ENCODE measurements around the gene MDFIC. TPM values are rescaled to one million over a fixed set of nuclear protein-coding genes. Genes with fewer than 3 reads are reported as not detected.

MDFIC gene
- polyA plus RNA-seq, 1 donor (not counting 4 experiments of a cell fraction or from before 2014, with no cell fraction given): 8.5 TPM

DNA sequence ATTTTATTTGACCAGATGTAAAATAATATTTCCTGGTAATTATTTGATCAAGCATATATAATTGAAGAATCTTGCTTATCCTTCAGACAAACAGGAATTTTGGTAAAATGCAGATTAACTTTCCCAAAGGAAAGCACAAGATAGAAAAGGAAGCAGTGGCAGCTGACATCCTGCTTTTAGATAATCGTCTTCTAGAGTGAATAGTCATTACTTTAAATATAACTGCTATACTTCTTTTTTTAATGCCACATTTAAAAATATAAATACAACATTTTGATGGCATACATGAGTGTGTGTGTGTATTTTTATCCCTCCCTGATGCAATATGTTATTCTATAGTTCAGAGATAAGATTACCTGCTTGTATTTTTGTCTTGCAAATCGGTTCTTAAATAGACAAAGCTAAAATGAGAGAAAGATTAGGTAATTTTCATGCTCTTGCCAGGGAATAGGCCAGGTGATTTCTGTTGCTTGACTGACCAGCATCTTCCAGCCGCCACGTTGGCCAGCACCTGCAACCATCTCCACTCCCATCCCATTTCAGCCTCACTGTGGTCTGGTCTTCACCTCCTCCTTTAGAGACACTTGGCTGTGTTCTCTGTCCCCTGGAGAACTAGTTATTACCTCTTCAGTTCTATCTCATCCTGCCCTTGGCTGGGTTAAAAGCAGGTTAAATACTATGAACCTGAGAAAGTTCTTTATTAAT, 58.1 kb downstream of the MDFIC start:
- H3K4me1 ChIP-seq (ENCODE audit: control insufficient read depth, extremely low read depth, insufficient read depth, low read length): peaks cover 10% of the 10 kb centered on the region
- H3K9ac ChIP-seq (ENCODE audit: control insufficient read depth, extremely low read depth, insufficient read depth, low read length): no peak overlapping the region
- DNase-seq (ENCODE audit: low read depth, low spot score): no peak
- no peaks in the 10 kb centered on the region for H3K9me3 ChIP-seq (ENCODE audit: control insufficient read depth, low read depth, low read length)
- no peak for TF ChIP-seq EZH2 (IDR thresholded peaks at IDR 0.05; ENCODE audit: low read length)
- TF ChIP-seq CTCF (optimal IDR thresholded peaks at IDR 0.05 in 1 of 3, IDR thresholded peaks at IDR 0.05 in 1 of 3, conservative IDR thresholded peaks at IDR 0.05 in 1 of 3; ENCODE audit: extremely low read depth in 1 of 3, insufficient read depth in 2 of 3, low read length in 3 of 3): no peak
- no peaks in the 10 kb centered on the region for H4K20me1 ChIP-seq (ENCODE audit: control insufficient read depth, extremely low read depth, insufficient read depth, low read length)
- dilution Hi-C loops (cut with MboI; ENCODE audit: extremely low pct_ligation_motif_present, low sequenced_read_pairs): no loop called here
- peak overlapping the region; percentile 4 for H3K4me2 ChIP-seq (ENCODE audit: control insufficient read depth, extremely low read depth, insufficient read depth, low read depth, low read length)
- no peaks in the 10 kb centered on the region for H3K79me2 ChIP-seq (ENCODE audit: control insufficient read depth, insufficient read depth, low read length)
- H3K27ac ChIP-seq (ENCODE audit: control insufficient read depth, insufficient read depth, low read length): no peak overlapping the region
- H2AFZ ChIP-seq (ENCODE audit: control insufficient read depth, low read length): no peak overlapping the region
- FAIRE-seq: no peak
- no peaks in the 10 kb centered on the region for H3K9me1 ChIP-seq (ENCODE audit: control insufficient read depth, extremely low read depth, insufficient read depth, low read length)
- no peaks in the 10 kb centered on the region for H3K36me3 ChIP-seq (ENCODE audit: control insufficient read depth in 2 of 2, extremely low read depth in 1 of 2, insufficient read depth in 2 of 2, low read length in 2 of 2)
- H3K4me3 ChIP-seq (ENCODE audit: control insufficient read depth in 2 of 3, extremely low read depth in 1 of 3, insufficient read depth in 2 of 3, low read depth in 1 of 3, low read length in 3 of 3): no peak overlapping the region
- no peaks in the 10 kb centered on the region for H3K27me3 ChIP-seq (ENCODE audit: control insufficient read depth, extremely low read depth, insufficient read depth, low read length)

- no peak overlapping the region for H3K27ac ChIP-seq (ENCODE audit: control insufficient read depth, insufficient read depth, low read length)
- FAIRE-seq (no peak), DNase-seq (ENCODE audit: low read depth, low spot score) (no peak)
- H3K9me3 ChIP-seq (ENCODE audit: control insufficient read depth, low read depth, low read length): no peaks in the 10 kb centered on the region
- H3K79me2 ChIP-seq (ENCODE audit: control insufficient read depth, insufficient read depth, low read length): no peaks in the 10 kb centered on the region
- H3K4me3 ChIP-seq (ENCODE audit: control insufficient read depth in 2 of 3, extremely low read depth in 1 of 3, insufficient read depth in 2 of 3, low read depth in 1 of 3, low read length in 3 of 3): no peak overlapping the region
- H3K9ac ChIP-seq (ENCODE audit: control insufficient read depth, extremely low read depth, insufficient read depth, low read length): no peak overlapping the region
- H3K4me2 ChIP-seq (ENCODE audit: control insufficient read depth, extremely low read depth, insufficient read depth, low read depth, low read length): no peak overlapping the region
- no peak for TF ChIP-seq EZH2 (IDR thresholded peaks at IDR 0.05; ENCODE audit: low read length)
- no peak for TF ChIP-seq CTCF (optimal IDR thresholded peaks at IDR 0.05 in 1 of 3, IDR thresholded peaks at IDR 0.05 in 1 of 3, conservative IDR thresholded peaks at IDR 0.05 in 1 of 3; ENCODE audit: extremely low read depth in 1 of 3, insufficient read depth in 2 of 3, low read length in 3 of 3)
- no peak overlapping the region for H2AFZ ChIP-seq (ENCODE audit: control insufficient read depth, low read length)
- H3K36me3 ChIP-seq (ENCODE audit: control insufficient read depth in 2 of 2, extremely low read depth in 1 of 2, insufficient read depth in 2 of 2, low read length in 2 of 2): no peaks in the 10 kb centered on the region
- no peaks in the 10 kb centered on the region for H3K9me1 ChIP-seq (ENCODE audit: control insufficient read depth, extremely low read depth, insufficient read depth, low read length)
- peaks cover 15% of the 10 kb centered on the region for H3K4me1 ChIP-seq (ENCODE audit: control insufficient read depth, extremely low read depth, insufficient read depth, low read length)
- dilution Hi-C loops (cut with MboI; ENCODE audit: extremely low pct_ligation_motif_present, low sequenced_read_pairs): no loop called here
- H3K27me3 ChIP-seq (ENCODE audit: control insufficient read depth, extremely low read depth, insufficient read depth, low read length): no peaks in the 10 kb centered on the region
- H4K20me1 ChIP-seq (ENCODE audit: control insufficient read depth, extremely low read depth, insufficient read depth, low read length): no peaks in the 10 kb centered on the region
These were observed 59.4 kb downstream of the MDFIC start for GRCh38 chr7:114981323-114981722.

Measured in keratinocyte (primary cell).